ENCODE measurements around the gene SPATA16.

- no peak for TF ChIP-seq CTCF (IDR thresholded peaks at IDR 0.05; ENCODE audit: poor library complexity, severe bottlenecking)
- no peak for TF ChIP-seq EP300 (conservative IDR thresholded peaks at IDR 0.05; ENCODE audit: poor library complexity, severe bottlenecking)
- no peak for TF ChIP-seq POLR2AphosphoS5 (IDR thresholded peaks at IDR 0.05)
- TF ChIP-seq TAF1 (IDR thresholded peaks at IDR 0.05; ENCODE audit: low read depth), result no peak
- no peak for TF ChIP-seq EZH2 (IDR thresholded peaks at IDR 0.05; ENCODE audit: borderline replicate concordance, insufficient read depth, low read length, poor library complexity, severe bottlenecking)
Observed at GRCh38 chr3:173028351-173028750, 112.7 kb downstream of the SPATA16 start.

Data from neural cell (in vitro differentiated cells).